22Rv1 (cell line): ENCODE results near the gene EMX1.

ENCODE experiments used
- H3K27ac ChIP-seq: fragments of 450-650 bp; 2 replicates; pipeline ENCODE4 v1.5.1; 2017
- CTCF ChIP-seq: fragments of 450-650 bp; IDR thresholded peaks from 2 replicates; pipeline ENCODE4 v1.5.1; 2017; ENCODE audit warnings: mild to moderate bottlenecking
- ZFX ChIP-seq: fragments of 450-650 bp; IDR thresholded peaks from 2 replicates; pipeline ENCODE4 v1.6.1; 2017; ENCODE audit warnings: antibody characterized with exemption, borderline replicate concordance

The EMX1 gene

GRCh38 chr2:72921088-72921851, 4.0 kb downstream of the EMX1 start:
- H3K27ac ChIP-seq: no peak overlapping the region
- TF ChIP-seq ZFX: no peak
- no peak for TF ChIP-seq CTCF

GRCh38 chr2:72921853-72922252, 4.5 kb downstream of the EMX1 start:
- TF ChIP-seq ZFX (no peak), CTCF (no peak)
- H3K27ac ChIP-seq: no peak overlapping the region

GRCh38 chr2:72923833-72924352, 6.6 kb downstream of the EMX1 start:
- no peak overlapping the region for H3K27ac ChIP-seq
- TF ChIP-seq CTCF (no peak), ZFX (no peak)

GRCh38 chr2:72924353-72925240, 7.3 kb downstream of the EMX1 start:
- H3K27ac ChIP-seq: no peak overlapping the region
- TF ChIP-seq ZFX: no peak
- TF ChIP-seq CTCF: no peak

GRCh38 chr2:72925328-72925943, 8.1 kb downstream of the EMX1 start:
- H3K27ac ChIP-seq: no peak overlapping the region
- no peak for TF ChIP-seq CTCF
- no peak for TF ChIP-seq ZFX

GRCh38 chr2:72926368-72926767, 9.0 kb downstream of the EMX1 start:
- TF ChIP-seq CTCF (no peak), ZFX (no peak)
- H3K27ac ChIP-seq: no peak overlapping the region
